ENCODE data around the gene EPB41L1. TPM values are rescaled to one million over a fixed set of nuclear protein-coding genes. Genes with fewer than 3 reads are reported as not detected.

Gene EPB41L1
- total and polyA plus RNA-seq, 2 experiments from 2014 or later, result 24.1 to 48.7 TPM

DNA sequence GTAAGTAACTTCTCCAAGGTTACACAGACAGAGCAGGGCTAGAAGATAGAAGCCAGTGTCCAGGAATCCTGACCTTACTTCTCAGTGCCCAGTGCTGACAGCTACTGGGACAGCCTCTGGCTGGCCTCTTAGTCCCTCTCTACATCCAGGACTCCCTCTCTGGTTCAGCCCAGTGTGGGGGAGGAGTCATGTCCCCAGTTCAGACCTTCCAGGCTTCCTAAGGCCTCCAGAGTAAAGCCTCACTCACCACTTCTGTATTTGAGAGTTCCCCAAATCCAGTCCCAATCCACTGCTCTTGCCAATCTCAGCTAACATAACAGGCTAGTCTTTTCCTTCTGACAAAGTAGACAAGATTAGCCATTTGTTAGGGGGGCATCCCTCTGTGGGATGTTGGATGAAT is 36.9 kb upstream of the EPB41L1 start:
- Mint-ChIP-seq H3K36me3 (ENCODE audit: low read depth) (no peaks in the 10 kb centered on the region), H3K27ac (no peak overlapping the region), H3K4me3 (no peak overlapping the region), H3K27me3 (ENCODE audit: insufficient read depth, low read depth, poor library complexity) (peaks cover 7% of the 10 kb centered on the region), H3K4me1 (peaks cover 29% of the 10 kb centered on the region), H3K9me3 (no peaks in the 10 kb centered on the region; the same call in 2 of the 3 replicates)
- Histone ChIP-seq H3K4me2 (no peak overlapping the region), H4K20me1 (replicated peaks; ENCODE audit: insufficient read depth) (no peaks in the 10 kb centered on the region), H3F3A (replicated peaks; ENCODE audit: low read depth) (no peaks in the 10 kb centered on the region), H3K9me2 (ENCODE audit: insufficient read depth) (no peaks in the 10 kb centered on the region), H3K4me3 (no peak overlapping the region), H3K4me1 (ENCODE audit: insufficient read depth) (peaks cover 12% of the 10 kb centered on the region), H2AFZ (no peak overlapping the region), H3K79me2 (replicated peaks; ENCODE audit: insufficient read depth) (no peaks in the 10 kb centered on the region), H3K27me3 (ENCODE audit: insufficient read depth) (no peaks in the 10 kb centered on the region), H3K36me3 (ENCODE audit: insufficient read depth) (no peaks in the 10 kb centered on the region), H3K27ac (ENCODE audit: low read depth) (no peak overlapping the region)
- DNase-seq (ENCODE audit: low spot score) (no peak), ATAC-seq (no peak)
- no peak for TF ChIP-seq POLR2AphosphoS5 (IDR thresholded peaks at IDR 0.05; ENCODE audit: low read depth)
- no peak for TF ChIP-seq ZNF331 (CRISPR knock-in tag; IDR thresholded peaks at IDR 0.05; ENCODE audit: low read depth)
- TF ChIP-seq STAT1 (IDR thresholded peaks at IDR 0.05; ENCODE audit: unreplicated experiment), result no peak
- TF ChIP-seq, protein P1, sequence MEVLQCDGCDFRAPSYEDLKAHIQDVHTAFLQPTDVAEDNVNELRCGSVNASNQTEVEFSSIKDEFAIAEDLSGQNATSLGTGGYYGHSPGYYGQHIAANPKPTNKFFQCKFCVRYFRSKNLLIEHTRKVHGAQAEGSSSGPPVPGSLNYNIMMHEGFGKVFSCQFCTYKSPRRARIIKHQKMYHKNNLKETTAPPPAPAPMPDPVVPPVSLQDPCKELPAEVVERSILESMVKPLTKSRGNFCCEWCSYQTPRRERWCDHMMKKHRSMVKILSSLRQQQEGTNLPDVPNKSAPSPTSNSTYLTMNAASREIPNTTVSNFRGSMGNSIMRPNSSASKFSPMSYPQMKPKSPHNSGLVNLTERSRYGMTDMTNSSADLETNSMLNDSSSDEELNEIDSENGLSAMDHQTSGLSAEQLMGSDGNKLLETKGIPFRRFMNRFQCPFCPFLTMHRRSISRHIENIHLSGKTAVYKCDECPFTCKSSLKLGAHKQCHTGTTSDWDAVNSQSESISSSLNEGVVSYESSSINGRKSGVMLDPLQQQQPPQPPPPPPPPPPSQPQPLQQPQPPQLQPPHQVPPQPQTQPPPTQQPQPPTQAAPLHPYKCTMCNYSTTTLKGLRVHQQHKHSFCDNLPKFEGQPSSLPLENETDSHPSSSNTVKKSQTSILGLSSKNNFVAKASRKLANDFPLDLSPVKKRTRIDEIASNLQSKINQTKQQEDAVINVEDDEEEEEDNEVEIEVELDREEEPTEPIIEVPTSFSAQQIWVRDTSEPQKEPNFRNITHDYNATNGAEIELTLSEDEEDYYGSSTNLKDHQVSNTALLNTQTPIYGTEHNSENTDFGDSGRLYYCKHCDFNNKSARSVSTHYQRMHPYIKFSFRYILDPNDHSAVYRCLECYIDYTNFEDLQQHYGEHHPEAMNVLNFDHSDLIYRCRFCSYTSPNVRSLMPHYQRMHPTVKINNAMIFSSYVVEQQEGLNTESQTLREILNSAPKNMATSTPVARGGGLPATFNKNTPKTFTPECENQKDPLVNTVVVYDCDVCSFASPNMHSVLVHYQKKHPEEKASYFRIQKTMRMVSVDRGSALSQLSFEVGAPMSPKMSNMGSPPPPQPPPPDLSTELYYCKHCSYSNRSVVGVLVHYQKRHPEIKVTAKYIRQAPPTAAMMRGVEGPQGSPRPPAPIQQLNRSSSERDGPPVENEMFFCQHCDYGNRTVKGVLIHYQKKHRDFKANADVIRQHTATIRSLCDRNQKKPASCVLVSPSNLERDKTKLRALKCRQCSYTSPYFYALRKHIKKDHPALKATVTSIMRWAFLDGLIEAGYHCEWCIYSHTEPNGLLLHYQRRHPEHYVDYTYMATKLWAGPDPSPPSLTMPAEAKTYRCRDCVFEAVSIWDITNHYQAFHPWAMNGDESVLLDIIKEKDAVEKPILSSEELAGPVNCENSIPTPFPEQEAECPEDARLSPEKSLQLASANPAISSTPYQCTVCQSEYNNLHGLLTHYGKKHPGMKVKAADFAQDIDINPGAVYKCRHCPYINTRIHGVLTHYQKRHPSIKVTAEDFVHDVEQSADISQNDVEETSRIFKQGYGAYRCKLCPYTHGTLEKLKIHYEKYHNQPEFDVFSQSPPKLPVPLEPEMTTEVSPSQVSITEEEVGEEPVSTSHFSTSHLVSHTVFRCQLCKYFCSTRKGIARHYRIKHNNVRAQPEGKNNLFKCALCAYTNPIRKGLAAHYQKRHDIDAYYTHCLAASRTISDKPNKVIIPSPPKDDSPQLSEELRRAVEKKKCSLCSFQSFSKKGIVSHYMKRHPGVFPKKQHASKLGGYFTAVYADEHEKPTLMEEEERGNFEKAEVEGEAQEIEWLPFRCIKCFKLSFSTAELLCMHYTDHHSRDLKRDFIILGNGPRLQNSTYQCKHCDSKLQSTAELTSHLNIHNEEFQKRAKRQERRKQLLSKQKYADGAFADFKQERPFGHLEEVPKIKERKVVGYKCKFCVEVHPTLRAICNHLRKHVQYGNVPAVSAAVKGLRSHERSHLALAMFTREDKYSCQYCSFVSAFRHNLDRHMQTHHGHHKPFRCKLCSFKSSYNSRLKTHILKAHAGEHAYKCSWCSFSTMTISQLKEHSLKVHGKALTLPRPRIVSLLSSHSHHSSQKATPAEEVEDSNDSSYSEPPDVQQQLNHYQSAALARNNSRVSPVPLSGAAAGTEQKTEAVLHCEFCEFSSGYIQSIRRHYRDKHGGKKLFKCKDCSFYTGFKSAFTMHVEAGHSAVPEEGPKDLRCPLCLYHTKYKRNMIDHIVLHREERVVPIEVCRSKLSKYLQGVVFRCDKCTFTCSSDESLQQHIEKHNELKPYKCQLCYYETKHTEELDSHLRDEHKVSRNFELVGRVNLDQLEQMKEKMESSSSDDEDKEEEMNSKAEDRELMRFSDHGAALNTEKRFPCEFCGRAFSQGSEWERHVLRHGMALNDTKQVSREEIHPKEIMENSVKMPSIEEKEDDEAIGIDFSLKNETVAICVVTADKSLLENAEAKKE (CRISPR knock-in tag; IDR thresholded peaks at IDR 0.05), result no peak
- no peak for TF ChIP-seq EZH2 (IDR thresholded peaks at IDR 0.05; ENCODE audit: low read depth, unreplicated experiment)
- TF ChIP-seq, protein P2, sequence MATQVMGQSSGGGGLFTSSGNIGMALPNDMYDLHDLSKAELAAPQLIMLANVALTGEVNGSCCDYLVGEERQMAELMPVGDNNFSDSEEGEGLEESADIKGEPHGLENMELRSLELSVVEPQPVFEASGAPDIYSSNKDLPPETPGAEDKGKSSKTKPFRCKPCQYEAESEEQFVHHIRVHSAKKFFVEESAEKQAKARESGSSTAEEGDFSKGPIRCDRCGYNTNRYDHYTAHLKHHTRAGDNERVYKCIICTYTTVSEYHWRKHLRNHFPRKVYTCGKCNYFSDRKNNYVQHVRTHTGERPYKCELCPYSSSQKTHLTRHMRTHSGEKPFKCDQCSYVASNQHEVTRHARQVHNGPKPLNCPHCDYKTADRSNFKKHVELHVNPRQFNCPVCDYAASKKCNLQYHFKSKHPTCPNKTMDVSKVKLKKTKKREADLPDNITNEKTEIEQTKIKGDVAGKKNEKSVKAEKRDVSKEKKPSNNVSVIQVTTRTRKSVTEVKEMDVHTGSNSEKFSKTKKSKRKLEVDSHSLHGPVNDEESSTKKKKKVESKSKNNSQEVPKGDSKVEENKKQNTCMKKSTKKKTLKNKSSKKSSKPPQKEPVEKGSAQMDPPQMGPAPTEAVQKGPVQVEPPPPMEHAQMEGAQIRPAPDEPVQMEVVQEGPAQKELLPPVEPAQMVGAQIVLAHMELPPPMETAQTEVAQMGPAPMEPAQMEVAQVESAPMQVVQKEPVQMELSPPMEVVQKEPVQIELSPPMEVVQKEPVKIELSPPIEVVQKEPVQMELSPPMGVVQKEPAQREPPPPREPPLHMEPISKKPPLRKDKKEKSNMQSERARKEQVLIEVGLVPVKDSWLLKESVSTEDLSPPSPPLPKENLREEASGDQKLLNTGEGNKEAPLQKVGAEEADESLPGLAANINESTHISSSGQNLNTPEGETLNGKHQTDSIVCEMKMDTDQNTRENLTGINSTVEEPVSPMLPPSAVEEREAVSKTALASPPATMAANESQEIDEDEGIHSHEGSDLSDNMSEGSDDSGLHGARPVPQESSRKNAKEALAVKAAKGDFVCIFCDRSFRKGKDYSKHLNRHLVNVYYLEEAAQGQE (IDR thresholded peaks at IDR 0.05; ENCODE audit: unreplicated experiment), result no peak
- TF ChIP-seq, protein P3, sequence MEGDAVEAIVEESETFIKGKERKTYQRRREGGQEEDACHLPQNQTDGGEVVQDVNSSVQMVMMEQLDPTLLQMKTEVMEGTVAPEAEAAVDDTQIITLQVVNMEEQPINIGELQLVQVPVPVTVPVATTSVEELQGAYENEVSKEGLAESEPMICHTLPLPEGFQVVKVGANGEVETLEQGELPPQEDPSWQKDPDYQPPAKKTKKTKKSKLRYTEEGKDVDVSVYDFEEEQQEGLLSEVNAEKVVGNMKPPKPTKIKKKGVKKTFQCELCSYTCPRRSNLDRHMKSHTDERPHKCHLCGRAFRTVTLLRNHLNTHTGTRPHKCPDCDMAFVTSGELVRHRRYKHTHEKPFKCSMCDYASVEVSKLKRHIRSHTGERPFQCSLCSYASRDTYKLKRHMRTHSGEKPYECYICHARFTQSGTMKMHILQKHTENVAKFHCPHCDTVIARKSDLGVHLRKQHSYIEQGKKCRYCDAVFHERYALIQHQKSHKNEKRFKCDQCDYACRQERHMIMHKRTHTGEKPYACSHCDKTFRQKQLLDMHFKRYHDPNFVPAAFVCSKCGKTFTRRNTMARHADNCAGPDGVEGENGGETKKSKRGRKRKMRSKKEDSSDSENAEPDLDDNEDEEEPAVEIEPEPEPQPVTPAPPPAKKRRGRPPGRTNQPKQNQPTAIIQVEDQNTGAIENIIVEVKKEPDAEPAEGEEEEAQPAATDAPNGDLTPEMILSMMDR (conservative IDR thresholded peaks at IDR 0.05; ENCODE audit: low read depth in 2 of 2), result no peak
- TF ChIP-seq JUNB (IDR thresholded peaks at IDR 0.05; ENCODE audit: unreplicated experiment), result no peak
- no peak for TF ChIP-seq EZH2phosphoT487 (IDR thresholded peaks at IDR 0.05; ENCODE audit: unreplicated experiment)
